Stimulated activated CD8-positive, alpha-beta memory T cell treated with anti-CD3 and anti-CD28 coated beads, Interleukin-4, amount 100 ng/mL, for 4 hours (primary cell): ENCODE data around the gene HERC4.
"Not testable (repeated sequence)": the region's sequence is repeated elsewhere in the genome, so short reads cannot be mapped to it uniquely, and the experiment has no call there.

Experiments used
- DNase-seq, 2 donors: peaks; one replicate each; pipeline ENCODE4 v3.0.0-alpha.2; 2020; ENCODE audit warnings: low read depth in 2 of 2, low spot score in 1 of 2

The HERC4 gene

DNA sequence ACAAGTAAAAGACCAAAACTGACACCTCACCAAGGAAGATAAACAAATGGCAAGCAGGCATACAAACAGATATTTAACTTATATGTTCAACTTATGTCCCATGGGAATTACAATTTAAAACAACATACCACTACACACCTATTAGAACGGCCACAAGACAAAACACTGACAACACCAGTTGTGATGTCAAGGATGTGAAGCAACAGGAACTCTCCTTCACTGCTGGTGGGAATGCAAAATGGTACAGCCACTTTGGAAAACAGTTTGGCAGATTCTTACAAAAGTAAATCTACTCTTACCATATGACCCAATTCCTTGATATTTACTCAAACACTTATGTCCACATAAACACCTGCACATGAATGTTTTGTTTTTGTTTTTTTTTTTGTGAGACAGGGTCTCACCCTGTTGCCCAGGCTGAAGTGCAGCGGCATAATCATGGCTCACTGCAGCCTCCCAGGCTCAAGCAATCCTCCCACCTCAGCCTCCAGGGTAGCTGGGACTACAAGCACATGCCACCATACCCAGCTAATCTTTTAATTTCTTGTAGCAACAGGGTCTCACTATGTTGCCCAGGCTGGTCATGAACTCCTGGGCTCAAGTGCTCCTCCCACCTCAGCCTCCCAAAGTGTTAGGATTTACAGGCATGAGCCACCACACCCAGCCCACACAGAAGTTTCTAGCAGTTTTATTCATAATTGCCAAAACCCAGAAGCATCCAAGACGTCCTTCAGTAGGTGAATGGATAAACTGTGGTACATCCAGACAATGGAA lies 27.3 kb downstream of the HERC4 start:
- no peak for DNase-seq

- DNase-seq = no peak
Observed at GRCh38 chr10:68047122-68047521, 28.0 kb downstream of the HERC4 start.

- no peak for DNase-seq
Observed at GRCh38 chr10:68046642-68047041, 28.4 kb downstream of the HERC4 start.

- no peak for DNase-seq
Observed at GRCh38 chr10:68043030-68043429, 32.1 kb downstream of the HERC4 start.

DNA sequence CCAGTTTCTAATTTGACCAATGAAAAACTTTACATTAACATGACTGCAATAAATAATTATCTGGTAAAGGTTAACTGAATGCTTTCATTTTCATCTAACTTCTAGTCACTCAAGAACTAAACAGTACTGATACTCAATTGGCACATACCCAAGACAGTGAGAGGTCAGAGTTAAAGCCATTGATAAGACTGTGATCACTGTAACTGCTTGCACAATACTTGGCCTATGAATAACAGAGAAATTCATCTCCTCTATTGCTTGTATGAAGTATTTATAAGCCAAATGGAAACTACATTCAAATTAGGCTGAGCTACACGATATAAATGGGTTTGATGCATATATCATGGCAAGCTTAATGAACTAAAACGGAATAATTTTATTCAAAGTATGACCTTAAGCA lies 43.0 kb downstream of the HERC4 start:
- no peak for DNase-seq

DNA sequence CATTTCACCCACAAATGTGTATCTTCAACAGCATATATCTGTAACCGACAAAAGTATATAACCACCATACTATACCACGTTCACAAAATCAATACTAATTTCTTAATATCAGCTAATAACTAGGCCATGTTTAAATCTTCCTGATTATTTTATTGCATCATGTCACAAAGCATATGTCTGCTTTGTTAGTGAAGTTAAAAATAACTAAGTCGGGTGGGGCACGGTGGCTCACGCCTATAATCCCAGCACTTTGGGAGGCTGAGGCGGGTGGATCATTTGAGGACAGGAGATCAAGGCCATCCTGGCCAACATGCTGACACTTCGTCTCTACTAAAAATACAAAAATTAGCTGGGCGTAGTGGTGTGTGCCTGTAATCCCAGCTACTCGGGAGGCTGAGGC lies 47.7 kb downstream of the HERC4 start:
- DNase-seq = no peak

GRCh38 chr10:68023292-68023691 lies 51.8 kb downstream of the HERC4 start:
- no peak for DNase-seq

- not testable (repeated sequence) for DNase-seq
Observed at GRCh38 chr10:68022324-68022723, 52.8 kb downstream of the HERC4 start.

DNA sequence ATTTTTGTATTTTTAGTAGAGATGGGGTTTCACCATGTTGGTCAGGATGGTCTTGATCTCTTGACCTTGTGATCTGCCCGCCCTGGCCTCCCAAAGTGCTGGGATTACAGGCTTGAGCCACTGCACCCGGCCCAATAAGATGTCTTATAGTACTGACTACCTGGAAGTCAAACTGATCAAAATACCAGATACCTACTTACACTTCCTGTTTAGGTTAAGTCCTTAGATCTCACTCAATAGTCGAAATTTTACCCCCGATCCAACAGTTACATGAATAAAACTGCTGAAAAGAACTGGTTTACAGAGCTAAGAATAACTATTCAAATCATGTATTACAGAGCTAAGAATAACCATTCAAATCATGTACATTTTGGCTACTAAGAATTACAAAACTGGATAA lies 58.6 kb downstream of the HERC4 start:
- not testable (repeated sequence) for DNase-seq

GRCh38 chr10:68010426-68010940 lies 64.6 kb downstream of the HERC4 start:
- no peak for DNase-seq

DNA sequence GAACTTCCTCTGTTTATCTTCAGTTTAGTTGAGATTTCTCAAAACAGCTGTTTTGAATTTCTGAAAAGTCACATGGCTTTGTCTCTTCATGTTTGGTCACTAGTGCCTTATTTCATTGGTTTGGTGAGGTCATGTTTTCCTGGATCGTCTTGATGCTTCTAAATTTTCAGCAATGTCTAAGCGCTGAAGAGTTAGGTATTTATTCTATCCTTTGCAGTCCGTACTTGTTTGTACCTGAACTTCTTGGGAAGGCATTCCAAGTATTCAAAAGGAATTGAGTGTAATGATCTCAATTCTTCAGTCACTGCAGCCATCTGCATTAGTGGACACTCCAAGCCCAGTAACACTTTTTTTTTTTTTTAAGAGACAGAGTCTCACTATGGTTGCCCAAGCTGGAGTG lies 67.7 kb downstream of the HERC4 start:
- no peak for DNase-seq

GRCh38 chr10:68001539-68001938 lies 73.5 kb downstream of the HERC4 start:
- DNase-seq = no peak

DNA sequence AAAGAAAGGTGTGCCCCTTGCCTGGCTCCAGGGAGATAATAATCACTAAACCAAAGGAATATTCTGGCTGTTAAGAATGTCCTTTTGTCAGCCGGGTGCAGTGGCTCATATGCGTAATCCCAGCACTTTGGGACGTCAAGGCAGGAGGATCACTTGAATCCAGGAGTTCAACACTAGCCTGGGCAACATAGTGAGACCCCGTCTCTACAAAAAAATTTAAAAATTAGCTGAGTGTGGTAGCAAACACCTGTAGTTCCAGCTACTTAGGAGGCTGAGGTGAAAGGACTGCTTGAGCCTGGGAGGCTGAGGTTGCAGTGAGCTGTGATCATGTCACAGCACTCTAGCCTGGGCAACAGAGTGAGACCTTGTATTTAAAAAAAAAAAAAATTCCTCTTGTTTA lies 74.1 kb downstream of the HERC4 start:
- DNase-seq = no peak

GRCh38 chr10:67990093-67990492 lies 85.0 kb downstream of the HERC4 start:
- DNase-seq = no peak

DNA sequence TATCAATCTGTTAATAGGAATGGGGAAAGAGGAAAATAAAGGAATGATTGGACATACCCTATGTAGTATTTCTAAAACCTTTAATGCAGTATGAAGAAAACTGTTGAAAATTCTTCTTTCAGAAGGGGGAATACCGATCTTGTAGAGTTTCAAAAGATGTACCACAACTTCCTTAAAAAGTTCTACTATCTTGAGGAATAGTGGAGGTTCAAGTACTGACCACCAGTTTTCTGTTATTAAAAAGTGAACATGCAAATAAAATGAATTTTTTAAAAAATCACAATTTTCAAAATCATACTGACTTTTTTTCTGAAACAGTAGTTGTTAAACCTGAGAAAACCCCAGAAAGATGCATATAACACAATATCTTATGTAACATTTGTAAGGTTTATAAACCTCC lies 86.5 kb downstream of the HERC4 start:
- DNase-seq = no peak

DNA sequence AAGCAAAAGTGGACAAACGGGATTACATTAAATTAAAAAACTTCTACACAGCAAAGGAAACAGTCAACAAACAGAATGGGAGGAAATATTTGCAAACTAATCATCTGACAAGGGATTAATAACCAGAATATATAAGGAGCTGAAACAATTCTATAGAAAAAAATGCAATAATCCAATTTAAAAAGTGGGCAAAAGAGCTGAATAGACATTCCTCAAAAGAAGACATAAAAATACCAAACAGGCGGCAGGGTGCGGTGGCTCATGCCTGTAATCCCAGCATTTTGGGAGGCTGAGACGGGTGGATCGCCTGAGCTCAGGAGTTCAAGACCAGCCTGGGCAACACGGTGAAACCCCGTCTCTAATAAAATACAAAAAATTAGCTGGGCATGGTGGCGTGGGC lies 92.5 kb downstream of the HERC4 start:
- not testable (repeated sequence) for DNase-seq

GRCh38 chr10:67978749-67979148 lies 96.3 kb downstream of the HERC4 start:
- no peak for DNase-seq

DNA sequence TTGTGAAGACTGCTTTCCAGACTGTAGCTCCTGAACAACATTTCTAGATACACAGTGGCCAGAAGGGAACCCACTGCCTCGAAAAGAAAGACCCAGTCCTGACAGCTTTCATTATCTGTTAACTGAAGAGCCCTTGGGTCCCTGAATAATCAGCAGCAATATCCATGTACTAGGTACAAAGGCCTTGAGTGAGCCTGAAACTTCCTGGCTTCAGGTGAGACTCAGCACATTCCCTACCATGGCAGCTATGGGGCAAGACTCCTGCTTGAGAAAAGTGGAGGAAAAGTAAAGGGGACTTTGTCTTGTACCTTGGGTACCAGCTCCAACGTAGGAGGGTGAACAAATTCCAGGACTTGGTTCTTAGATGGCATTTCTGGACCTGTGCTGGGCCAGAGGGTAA lies 97.8 kb downstream of the HERC4 start:
- no peak for DNase-seq

- no peak for DNase-seq
Observed at GRCh38 chr10:67976292-67977245, 98.5 kb downstream of the HERC4 start.

DNA sequence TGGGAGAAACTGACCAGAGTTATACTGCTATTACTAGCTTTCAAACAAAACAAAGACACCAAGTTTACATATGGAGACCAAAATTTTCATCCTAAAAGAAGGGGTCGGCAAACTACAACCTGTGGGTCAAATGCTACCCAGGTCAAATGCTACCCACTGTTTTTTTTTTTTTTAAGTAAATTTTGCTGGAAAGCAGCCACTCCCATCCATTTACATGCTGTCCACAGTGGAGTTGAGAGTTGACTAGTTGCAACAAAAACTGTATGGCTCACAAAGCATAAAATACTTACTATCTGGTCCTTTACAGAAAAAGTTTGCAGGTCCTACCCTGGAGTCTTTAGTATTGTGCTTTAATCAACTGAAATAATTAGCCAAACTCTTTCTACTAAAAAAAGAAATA lies 99.2 kb downstream of the HERC4 start:
- no peak for DNase-seq

GRCh38 chr10:67971311-67971710 lies 103.8 kb downstream of the HERC4 start:
- DNase-seq = no peak

DNA sequence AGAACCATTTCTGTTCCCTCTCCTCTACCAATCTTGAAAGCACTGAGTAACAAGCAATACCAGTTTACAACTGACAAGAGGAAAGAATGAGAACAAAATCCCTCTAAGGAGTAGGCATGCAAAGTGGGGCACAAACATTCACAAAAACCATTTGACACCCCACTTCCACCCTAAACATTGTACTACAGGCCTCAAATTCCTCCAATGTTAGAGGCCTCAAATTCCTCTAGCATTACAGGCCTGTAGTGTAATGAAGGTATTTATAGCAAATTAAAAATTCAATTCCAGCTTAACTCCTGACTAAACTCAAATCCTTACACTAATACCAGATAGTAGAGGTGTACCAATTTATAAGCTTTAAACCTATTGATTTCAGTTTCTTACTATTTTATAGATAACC lies 105.2 kb downstream of the HERC4 start:
- no peak for DNase-seq
